ENCODE measurements around the gene CERT1. TPM values are rescaled to one million over a fixed set of nuclear protein-coding genes. Genes with fewer than 3 reads are reported as not detected.

The CERT1 gene
- total and polyA plus RNA-seq, 2 donors (not counting 3 experiments of a cell fraction or from before 2014, with no cell fraction given): 8.0 to 21.3 TPM

- Histone ChIP-seq H3K27ac (ENCODE audit: insufficient read depth, low read depth, low read length) (no peak overlapping the region), H3K4me3 (replicated peaks in 1 of 3; ENCODE audit: insufficient read depth in 1 of 3, low read depth in 1 of 3, low read length in 3 of 3) (no peak overlapping the region), H3K79me2 (ENCODE audit: control insufficient read depth, insufficient read depth, low read length) (peaks cover 2% of the 10 kb centered on the region), H3K9ac (replicated peaks; ENCODE audit: extremely low read depth, insufficient read depth, low read length) (no peak overlapping the region), H3K4me2 (ENCODE audit: insufficient read depth, low read length) (no peak overlapping the region), H3K9me3 (replicated peaks; ENCODE audit: control insufficient read depth, insufficient read depth, low read length) (no peaks in the 10 kb centered on the region), H4K20me1 (replicated peaks; ENCODE audit: control insufficient read depth, extremely low read depth, insufficient read depth, low read length) (peaks cover 3% of the 10 kb centered on the region), H3K9me1 (replicated peaks; ENCODE audit: control insufficient read depth, extremely low read depth, insufficient read depth, low read length) (no peaks in the 10 kb centered on the region), H3K4me1 (ENCODE audit: control insufficient read depth, extremely low read depth, insufficient read depth, low read length) (no peaks in the 10 kb centered on the region), H3K27me3 (ENCODE audit: control insufficient read depth in 2 of 2, insufficient read depth in 2 of 2, low read length in 2 of 2) (no peaks in the 10 kb centered on the region), H2AFZ (ENCODE audit: low read depth, low read length) (no peak overlapping the region), H3K36me3 (ENCODE audit: control insufficient read depth in 2 of 2, extremely low read depth in 1 of 2, insufficient read depth in 2 of 2, low read length in 2 of 2) (no peaks in the 10 kb centered on the region)
- FAIRE-seq: no peak
- intact Hi-C loops (cut with micrococcal nuclease) (no loop called here), dilution Hi-C loops (cut with MboI; ENCODE audit: extremely low pct_ligation_motif_present, low sequenced_read_pairs) (no loop called here)
- BruUV-seq (replicated peaks): no TSS peak
- TF ChIP-seq POLR2AphosphoS5 (IDR thresholded peaks at IDR 0.05; ENCODE audit: insufficient read depth, low read depth, low read length): no peak
- no peak for TF ChIP-seq CTCF (IDR thresholded peaks at IDR 0.05; ENCODE audit: extremely low read depth in 1 of 2, insufficient read depth in 1 of 2, low read depth in 1 of 2, low read length in 2 of 2)
- TF ChIP-seq FOS (IDR thresholded peaks at IDR 0.05; ENCODE audit: borderline replicate concordance, insufficient read depth, low read length): no peak
- TF ChIP-seq, protein P1, sequence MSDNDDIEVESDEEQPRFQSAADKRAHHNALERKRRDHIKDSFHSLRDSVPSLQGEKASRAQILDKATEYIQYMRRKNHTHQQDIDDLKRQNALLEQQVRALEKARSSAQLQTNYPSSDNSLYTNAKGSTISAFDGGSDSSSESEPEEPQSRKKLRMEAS (IDR thresholded peaks at IDR 0.05; ENCODE audit: insufficient read depth, insufficient read length): no peak
- TF ChIP-seq GATA2 (IDR thresholded peaks at IDR 0.05; ENCODE audit: insufficient read depth, insufficient read length, low read depth, low read length): no peak
- no peak for TF ChIP-seq MYC (IDR thresholded peaks at IDR 0.05; ENCODE audit: low read depth, low read length)
- no peak for TF ChIP-seq JUN (IDR thresholded peaks at IDR 0.05; ENCODE audit: borderline replicate concordance, insufficient read depth, insufficient read length, low read depth)
- no peak for TF ChIP-seq POLR2A (IDR thresholded peaks at IDR 0.05; ENCODE audit: low read depth, low read length)
- TF ChIP-seq EZH2 (IDR thresholded peaks at IDR 0.05; ENCODE audit: borderline replicate concordance, low read depth, low read length, severe bottlenecking): no peak
- ChIA-PET CTCF (no interaction called here), POLR2A (no interaction called here)
- no peak for DNase-seq (ENCODE audit: low read depth, low spot score)
Measured at GRCh38 chr5:75546830-75547229, 35.4 kb upstream of the CERT1 start.

All from endothelial cell of umbilical vein (primary cell).